GM03348 (cell line): Measurements from ENCODE around the gene PMS2.
"Not testable (repeated sequence)": the region's sequence is repeated elsewhere in the genome, so short reads cannot be mapped to it uniquely, and the experiment has no call there.

ENCODE experiments used
- DNase-seq: peaks from one replicate; pipeline ENCODE4 v3.0.0; 2012; ENCODE audit warnings: low spot score

Gene PMS2

GRCh38 chr7:6015917-6016652 lies 7.2 kb upstream of the PMS2 start:
- DNase-seq = peak; percentile 92

- DNase-seq = no peak
Observed at GRCh38 chr7:6012355-6013104, 3.7 kb upstream of the PMS2 start.

DNA sequence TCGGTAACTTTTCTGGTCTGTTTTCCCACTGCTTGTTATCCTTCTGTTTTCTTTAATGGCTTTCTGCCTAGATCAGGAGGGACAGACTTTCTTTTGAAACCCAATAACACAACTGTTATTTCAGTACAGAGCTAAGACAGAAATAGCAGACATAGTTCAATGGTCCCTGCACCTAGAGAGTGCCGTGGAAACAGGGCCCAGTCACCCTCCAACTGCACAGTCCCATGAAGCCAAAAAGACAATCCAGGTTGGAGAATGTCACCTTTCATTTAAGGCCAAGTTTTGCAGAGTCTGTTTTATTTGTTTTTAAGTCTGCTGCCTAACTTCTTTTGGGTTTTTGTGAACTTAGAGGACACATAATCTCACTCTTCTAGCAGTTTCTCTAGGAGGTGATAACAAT lies 2.7 kb upstream of the PMS2 start:
- no peak for DNase-seq

DNA sequence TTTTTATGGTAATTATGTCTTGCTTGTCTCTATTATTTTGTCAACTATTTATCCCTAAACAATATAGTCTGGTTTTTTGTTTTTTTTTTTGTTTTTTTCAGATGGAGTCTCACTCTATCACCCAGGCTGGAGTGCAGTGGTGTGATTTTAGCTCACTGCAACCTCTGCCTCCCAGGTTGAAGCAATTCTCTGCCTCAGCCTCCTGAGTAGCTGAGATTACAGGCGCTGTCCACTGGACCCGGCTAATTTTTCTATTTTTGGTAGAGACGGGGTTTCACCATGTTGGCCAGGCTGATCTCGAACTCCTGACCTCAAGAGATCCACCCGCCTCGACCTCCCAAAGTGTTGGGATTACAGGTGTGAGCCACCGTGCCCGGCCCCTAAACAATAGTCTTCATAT lies 1.5 kb upstream of the PMS2 start:
- not testable (repeated sequence) for DNase-seq

GRCh38 chr7:6007835-6008590 lies 836 bp downstream of the PMS2 start:
- not testable (repeated sequence) for DNase-seq

GRCh38 chr7:6007386-6007785 lies 1.5 kb downstream of the PMS2 start:
- DNase-seq = no peak

- DNase-seq = peak; percentile 79
Observed at GRCh38 chr7:5997210-5997808, 11.5 kb downstream of the PMS2 start.

GRCh38 chr7:5987061-5987460 lies 21.8 kb downstream of the PMS2 start:
- DNase-seq = not testable (repeated sequence)

- DNase-seq = not testable (repeated sequence)
Observed at GRCh38 chr7:5979680-5980314, 29.1 kb downstream of the PMS2 start.

GRCh38 chr7:5973580-5973979 lies 35.3 kb downstream of the PMS2 start:
- DNase-seq = not testable (repeated sequence)

DNA sequence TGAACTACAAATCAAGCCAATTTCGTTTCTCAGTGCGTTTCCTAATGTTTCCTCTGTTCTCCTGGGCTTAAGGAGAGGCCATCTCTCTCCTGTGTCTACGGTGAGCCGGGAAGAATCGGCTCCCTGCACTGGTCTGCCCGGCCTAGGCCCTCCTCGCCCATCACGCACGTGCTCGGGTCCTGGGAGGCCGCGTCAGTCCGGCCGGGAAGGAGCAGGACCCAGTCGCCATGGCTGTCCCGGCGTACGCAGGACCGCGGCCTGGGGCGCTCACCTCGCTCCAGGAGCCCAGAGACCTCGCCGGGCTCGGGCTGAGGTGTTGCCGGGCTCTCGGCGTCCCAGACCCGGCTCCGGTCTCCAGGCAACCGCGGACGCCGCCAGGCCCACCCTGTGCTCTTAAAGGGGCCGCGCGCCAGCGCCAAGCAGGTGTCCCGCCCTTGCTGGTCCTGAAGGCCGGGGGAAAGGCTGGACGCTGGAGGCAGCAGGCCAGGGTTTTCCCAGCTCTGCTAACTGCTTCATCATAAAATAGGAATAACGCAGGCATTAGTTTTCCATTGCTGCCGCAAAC lies 38.4 kb downstream of the PMS2 start, which contains the start of gene RSPH10B:
TSS of gene RSPH10B (minus strand) at position 343 of the 565 bp plus-strand sequence. CDS start 3,573 bp downstream, outside the sequence.
- not testable (repeated sequence) for DNase-seq

- DNase-seq = not testable (repeated sequence)
Observed at GRCh38 chr7:5963810-5964209, 45.0 kb downstream of the PMS2 start.

DNA sequence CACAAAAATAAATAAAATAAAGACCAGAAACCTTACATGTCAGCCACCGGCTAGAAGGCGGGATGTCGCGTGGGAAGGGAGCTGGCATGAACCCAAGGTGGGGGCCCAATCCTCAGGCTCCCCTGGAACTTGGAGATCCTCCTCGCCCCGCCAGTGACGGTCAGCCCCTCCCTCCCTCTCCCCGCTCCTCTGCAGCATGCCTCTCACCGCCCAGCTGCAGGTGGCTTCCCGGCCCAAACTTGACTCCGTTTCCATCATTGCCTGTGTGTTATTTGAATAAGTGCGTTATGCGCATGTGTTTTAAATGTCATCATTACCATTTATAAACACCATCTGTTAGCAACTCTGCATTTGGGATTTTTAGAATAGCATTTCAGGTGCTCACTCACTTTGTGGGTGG lies 45.6 kb downstream of the PMS2 start:
- not testable (repeated sequence) for DNase-seq

DNA sequence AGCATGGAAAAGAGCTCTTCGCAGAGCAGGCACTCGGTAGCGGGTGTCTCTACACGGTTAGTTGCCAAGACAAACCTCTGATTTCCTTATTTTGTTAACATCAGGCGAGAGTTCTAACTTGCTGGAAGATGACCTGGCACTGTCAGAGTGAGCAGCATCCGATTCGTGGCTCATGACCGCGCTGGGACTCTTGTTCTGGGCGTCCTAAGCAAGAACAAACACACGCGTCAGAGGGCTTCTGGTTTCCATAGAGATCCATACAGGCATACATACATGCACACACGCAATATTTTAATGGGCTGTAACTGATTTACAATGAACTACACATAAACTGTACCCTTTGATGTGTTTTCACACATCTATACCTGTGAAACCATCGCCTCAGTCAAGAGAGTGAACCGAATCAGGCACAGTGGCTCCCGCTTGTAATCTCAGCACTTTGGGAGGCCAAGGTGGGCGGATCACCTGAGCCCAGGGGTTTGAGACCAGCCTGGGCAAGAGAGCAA lies 73.9 kb downstream of the PMS2 start:
- not testable (repeated sequence) for DNase-seq

DNA sequence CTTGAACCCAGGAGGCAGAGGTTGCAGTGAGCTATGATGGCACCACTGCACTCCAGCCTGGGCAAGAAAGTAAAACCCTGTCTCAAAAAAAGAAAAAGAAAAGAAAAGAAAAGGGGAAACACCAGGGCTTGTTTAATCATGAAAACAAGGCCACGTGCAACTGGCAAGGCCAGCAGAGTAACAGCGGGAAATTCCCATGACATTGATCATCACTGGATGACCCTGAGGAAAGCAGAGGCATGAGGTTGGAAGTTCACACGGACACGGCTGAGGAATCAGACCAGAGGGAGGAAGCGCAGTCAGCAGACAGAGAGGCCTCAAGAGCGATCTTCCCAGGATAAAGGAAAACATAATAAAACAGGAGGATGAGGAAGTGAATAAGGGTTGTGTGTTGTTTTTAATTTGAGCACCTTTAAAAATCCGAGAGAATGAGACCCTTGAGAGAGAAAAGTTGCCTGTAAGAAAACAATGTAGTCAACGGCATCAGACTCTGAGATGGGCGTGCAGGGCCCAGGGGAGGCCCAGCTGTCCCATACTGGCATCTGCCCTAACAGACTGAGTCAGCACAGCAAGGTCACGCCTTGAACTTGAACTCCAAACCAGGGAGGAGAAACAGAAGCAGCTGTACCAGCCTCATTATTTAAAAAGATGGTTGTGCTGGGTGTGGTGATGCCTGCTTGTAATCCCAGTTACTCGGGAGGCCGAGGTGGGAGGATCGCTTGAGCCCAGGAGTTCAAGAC lies 76.8 kb downstream of the PMS2 start:
- DNase-seq = not testable (repeated sequence)

DNA sequence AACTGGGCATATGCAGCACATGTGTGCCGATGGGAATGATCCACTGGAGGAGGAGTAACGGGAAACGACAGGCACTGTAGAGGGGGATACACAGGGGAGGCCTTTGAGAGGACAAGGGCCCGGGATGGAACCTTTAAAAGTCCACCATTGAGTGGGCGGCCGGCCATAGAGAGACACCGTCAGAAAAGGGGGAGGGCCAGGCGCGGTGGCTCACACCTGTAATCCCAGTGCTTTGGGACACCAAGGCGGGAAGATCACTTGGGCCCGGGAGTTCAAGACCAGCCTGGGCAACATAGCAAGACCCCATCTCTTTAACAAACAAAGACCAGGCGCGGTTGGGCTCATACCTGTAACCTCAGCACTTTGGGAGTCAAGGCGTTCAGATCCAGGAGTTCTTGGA lies 77.6 kb downstream of the PMS2 start:
- not testable (repeated sequence) for DNase-seq

DNA sequence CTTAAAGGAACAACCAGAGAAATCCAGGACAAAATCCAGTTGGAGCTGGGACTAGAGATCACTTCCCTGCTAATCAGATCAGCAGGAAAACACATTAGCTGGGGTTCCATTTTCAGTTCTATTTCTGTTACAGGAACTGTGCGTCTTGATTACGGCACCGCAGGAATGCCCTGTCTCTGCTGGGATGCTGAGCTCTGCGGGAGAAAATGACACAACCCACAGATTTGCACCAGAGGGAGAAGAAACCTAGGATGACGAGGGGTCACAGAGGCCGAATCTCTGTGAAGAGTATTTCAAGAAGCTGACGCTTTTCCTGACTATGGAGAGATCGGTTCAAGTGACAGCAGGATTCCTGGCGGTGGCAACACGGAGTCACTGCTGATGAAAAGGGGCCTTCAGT lies 78.6 kb downstream of the PMS2 start:
- not testable (repeated sequence) for DNase-seq

GRCh38 chr7:5926263-5926870 lies 82.5 kb downstream of the PMS2 start:
- DNase-seq = not testable (repeated sequence)

- DNase-seq = not testable (repeated sequence)
Observed at GRCh38 chr7:5924630-5925029, 84.2 kb downstream of the PMS2 start.

DNA sequence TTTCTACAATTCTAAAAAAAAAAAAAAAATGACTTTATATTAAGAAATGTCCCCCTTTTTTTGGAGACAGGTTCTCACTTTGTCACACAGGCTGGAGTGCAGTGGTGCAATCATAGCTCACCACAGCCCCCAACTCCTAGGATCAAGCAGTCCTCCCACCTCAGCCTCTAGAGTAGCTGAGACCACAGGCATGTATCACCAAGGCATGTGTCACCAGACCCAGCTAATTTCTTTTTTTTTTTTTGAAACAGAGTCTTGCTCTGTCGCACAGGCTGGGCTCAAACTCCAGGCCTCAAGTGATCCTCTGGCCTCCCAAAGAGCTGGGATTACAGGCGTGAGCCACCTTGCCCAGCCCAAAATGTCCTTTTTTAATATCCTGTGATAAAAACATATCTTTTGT lies 84.7 kb downstream of the PMS2 start:
- not testable (repeated sequence) for DNase-seq
